Measurements from ENCODE around the gene TRAPPC3. TPM values are rescaled to one million over a fixed set of nuclear protein-coding genes. Genes with fewer than 3 reads are reported as not detected.

TRAPPC3 gene
- total RNA-seq, 1 experiment from 2014 or later, result 52.7 TPM

GRCh38 chr1:36118447-36119204, 30.7 kb downstream of the TRAPPC3 start:
- H3K27me3 ChIP-seq (ENCODE audit: insufficient read depth, low read length), result peaks cover 3% of the 10 kb centered on the region; the same call in 1 of the 2 replicates
- H3K14ac ChIP-seq (ENCODE audit: insufficient read depth, low read length), result no peak overlapping the region
- H2BK120ac ChIP-seq (ENCODE audit: low read depth, low read length, poor library complexity, severe bottlenecking), result no peak overlapping the region
- no peak overlapping the region for H2BK20ac ChIP-seq (ENCODE audit: low read depth, low read length, poor library complexity, severe bottlenecking)
- no peaks in the 10 kb centered on the region for H3K36me3 Mint-ChIP-seq (ENCODE audit: insufficient read depth in 1 of 3, low read depth in 3 of 3)
- no peak overlapping the region for H2BK12ac ChIP-seq (ENCODE audit: insufficient read length, low read depth, low read length)
- H2BK15ac ChIP-seq (ENCODE audit: low read depth, low read length), result no peak overlapping the region
- no peaks in the 10 kb centered on the region for H3K9me3 ChIP-seq (ENCODE audit: control insufficient read depth, low read depth, low read length)
- H4K8ac ChIP-seq (replicated peaks; ENCODE audit: insufficient read length, low read depth, low read length), result no peak overlapping the region
- H4K20me1 ChIP-seq (ENCODE audit: control insufficient read depth, insufficient read depth, insufficient read length), result no peaks in the 10 kb centered on the region
- H2AFZ ChIP-seq (ENCODE audit: low read length), result no peak overlapping the region
- no peaks in the 10 kb centered on the region for H3K79me2 ChIP-seq (ENCODE audit: insufficient read depth, low read length)
- no peak overlapping the region for H4K91ac ChIP-seq (ENCODE audit: insufficient read length, low read depth, low read length)
- DNase-seq, result no peak
- H4K5ac ChIP-seq (ENCODE audit: insufficient read length, low read depth, low read length), result no peak overlapping the region
- no peaks in the 10 kb centered on the region for H3K79me1 ChIP-seq (ENCODE audit: insufficient read depth, low read depth, low read length, poor library complexity, severe bottlenecking)
- no peak overlapping the region for H3K56ac ChIP-seq (ENCODE audit: insufficient read length, low read depth, low read length)
- H3K4me3 Mint-ChIP-seq, result no peak overlapping the region
- no peak overlapping the region for H3K4me2 ChIP-seq (ENCODE audit: insufficient read depth, insufficient read length, low read length)
- no peak overlapping the region for H3K27ac ChIP-seq (ENCODE audit: insufficient read length, low read depth, low read length)
- no peak overlapping the region for H3K4ac ChIP-seq (ENCODE audit: low read depth, low read length)
- no CpG with 5 or more reads among the region's 10 CpGs for WGBS (ENCODE audit: extremely low coverage, insufficient read length, low lambda C conversion rate)
- H3K9ac ChIP-seq (ENCODE audit: extremely low read depth, insufficient read length, low read length), result no peak overlapping the region
- H3K23ac ChIP-seq (ENCODE audit: insufficient read length, low read depth, low read length), result no peak overlapping the region
- H3T11ph ChIP-seq (ENCODE audit: low read length), result no peak overlapping the region
- TF ChIP-seq, protein P1, sequence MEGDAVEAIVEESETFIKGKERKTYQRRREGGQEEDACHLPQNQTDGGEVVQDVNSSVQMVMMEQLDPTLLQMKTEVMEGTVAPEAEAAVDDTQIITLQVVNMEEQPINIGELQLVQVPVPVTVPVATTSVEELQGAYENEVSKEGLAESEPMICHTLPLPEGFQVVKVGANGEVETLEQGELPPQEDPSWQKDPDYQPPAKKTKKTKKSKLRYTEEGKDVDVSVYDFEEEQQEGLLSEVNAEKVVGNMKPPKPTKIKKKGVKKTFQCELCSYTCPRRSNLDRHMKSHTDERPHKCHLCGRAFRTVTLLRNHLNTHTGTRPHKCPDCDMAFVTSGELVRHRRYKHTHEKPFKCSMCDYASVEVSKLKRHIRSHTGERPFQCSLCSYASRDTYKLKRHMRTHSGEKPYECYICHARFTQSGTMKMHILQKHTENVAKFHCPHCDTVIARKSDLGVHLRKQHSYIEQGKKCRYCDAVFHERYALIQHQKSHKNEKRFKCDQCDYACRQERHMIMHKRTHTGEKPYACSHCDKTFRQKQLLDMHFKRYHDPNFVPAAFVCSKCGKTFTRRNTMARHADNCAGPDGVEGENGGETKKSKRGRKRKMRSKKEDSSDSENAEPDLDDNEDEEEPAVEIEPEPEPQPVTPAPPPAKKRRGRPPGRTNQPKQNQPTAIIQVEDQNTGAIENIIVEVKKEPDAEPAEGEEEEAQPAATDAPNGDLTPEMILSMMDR (conservative IDR thresholded peaks at IDR 0.05), result no peak
- no peaks in the 10 kb centered on the region for H3K9me3 Mint-ChIP-seq
- no peaks in the 10 kb centered on the region for H3K4me1 ChIP-seq (ENCODE audit: insufficient read depth, low read length)
- H2BK5ac ChIP-seq (ENCODE audit: insufficient read length, low read length), result no peak overlapping the region
- peaks cover 7 to 30% of the 10 kb centered on the region in 2 experiments for H3K4me1 Mint-ChIP-seq
- H3K27ac Mint-ChIP-seq, result no peak overlapping the region
- no peak overlapping the region for H3K18ac ChIP-seq (ENCODE audit: insufficient read length, low read depth, low read length)
- no peaks in the 10 kb centered on the region for H3K23me2 ChIP-seq (ENCODE audit: insufficient read length, low read depth, low read length, poor library complexity, severe bottlenecking)
- H3K27me3 Mint-ChIP-seq (ENCODE audit: low read depth), result peaks cover 20% of the 10 kb centered on the region
- H2AK5ac ChIP-seq (ENCODE audit: insufficient read length, low read length), result no peak overlapping the region
